Glomerular endothelial cell (primary cell): ENCODE results near the gene PRRT2. TPM values are rescaled to one million over a fixed set of nuclear protein-coding genes. Genes with fewer than 3 reads are reported as not detected.
A peak's percentile ranks its signal among the peaks of the same experiment; 100 is the strongest.
"Not testable (repeated sequence)": the region's sequence is repeated elsewhere in the genome, so short reads cannot be mapped to it uniquely, and the experiment has no call there.

ENCODE experiments used
- DNase-seq: peaks from one replicate; pipeline ENCODE4 v3.0.0-alpha.2; 2011; ENCODE audit warnings: low read depth, low spot score; ENCODE audit errors: extremely low read depth
- total RNA-seq: library from RNA; depleted of rRNA; stranded (reverse); fragments of >200 nt; gene quantifications from 2 replicates; pipeline ENCODE4 v1.2.3, GENCODE V29; 2015

The PRRT2 gene
- total RNA-seq, 1 donor from 2014 or later, result 0.41 TPM

GRCh38 chr16:29831490-29831889, 19.5 kb downstream of the PRRT2 start:
- DNase-seq, result no peak

GRCh38 chr16:29833219-29833618, 21.2 kb downstream of the PRRT2 start:
- not testable (repeated sequence) for DNase-seq

GRCh38 chr16:29834079-29834478, 22.1 kb downstream of the PRRT2 start:
- DNase-seq, result no peak

GRCh38 chr16:29835926-29836325, 23.9 kb downstream of the PRRT2 start:
- DNase-seq, result no peak

- DNase-seq, result no peak
Observed at GRCh38 chr16:29836623-29837022, 24.6 kb downstream of the PRRT2 start.

GRCh38 chr16:29837841-29838240, 25.8 kb downstream of the PRRT2 start:
- no peak for DNase-seq

GRCh38 chr16:29839822-29840221, 27.8 kb downstream of the PRRT2 start:
- DNase-seq, result no peak

GRCh38 chr16:29840240-29840639, 28.2 kb downstream of the PRRT2 start:
- DNase-seq, result no peak

- no peak for DNase-seq
Observed at GRCh38 chr16:29841631-29842030, 29.6 kb downstream of the PRRT2 start.

- no peak for DNase-seq
Observed at GRCh38 chr16:29842732-29843346, 30.8 kb downstream of the PRRT2 start.

GRCh38 chr16:29843931-29844330, 31.9 kb downstream of the PRRT2 start:
- DNase-seq, result no peak

- DNase-seq, result no peak
Observed at GRCh38 chr16:29844575-29845331, 32.8 kb downstream of the PRRT2 start.

- DNase-seq, result no peak
Observed at GRCh38 chr16:29845656-29846055, 33.7 kb downstream of the PRRT2 start.

- DNase-seq, result no peak
Observed at GRCh38 chr16:29848420-29849297, 36.7 kb downstream of the PRRT2 start.

GRCh38 chr16:29849505-29849904, 37.5 kb downstream of the PRRT2 start:
- no peak for DNase-seq

- no peak for DNase-seq
Observed at GRCh38 chr16:29850998-29851397, 39.0 kb downstream of the PRRT2 start.

- peak; percentile 39 for DNase-seq
Observed at GRCh38 chr16:29852654-29853053, 40.7 kb downstream of the PRRT2 start.

- no peak for DNase-seq
Observed at GRCh38 chr16:29854520-29855100, 42.6 kb downstream of the PRRT2 start.

GRCh38 chr16:29857133-29857760, 45.3 kb downstream of the PRRT2 start:
- DNase-seq, result no peak

- no peak for DNase-seq
Observed at GRCh38 chr16:29858149-29858849, 46.3 kb downstream of the PRRT2 start.
